Measurements from ENCODE around the gene NR2F1.

DNA sequence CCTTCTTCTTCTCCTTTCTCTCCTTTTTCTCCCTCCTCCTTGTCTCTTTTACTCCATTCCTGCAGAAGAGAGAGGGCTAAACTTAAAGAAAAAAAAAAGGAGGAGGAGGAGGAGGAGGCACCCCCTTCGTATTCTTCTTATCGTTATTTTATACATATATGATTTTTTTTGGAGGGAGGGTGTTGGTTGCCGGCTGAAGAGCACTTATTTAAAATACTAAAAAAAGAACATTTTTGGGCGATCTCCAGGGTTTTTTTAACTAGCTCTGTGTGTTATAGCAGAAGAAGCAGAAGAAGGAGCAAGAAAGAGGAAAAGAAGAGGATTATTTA is 381 bp downstream of the NR2F1 start:
- TF ChIP-seq EZH2phosphoT487 (IDR thresholded peaks at IDR 0.05; ENCODE audit: low read depth, severe bottlenecking, unreplicated experiment) (no peak), EZH2 (IDR thresholded peaks at IDR 0.05; ENCODE audit: borderline replicate concordance) (peak; percentile 17)
- TF ChIP-seq, protein P1, sequence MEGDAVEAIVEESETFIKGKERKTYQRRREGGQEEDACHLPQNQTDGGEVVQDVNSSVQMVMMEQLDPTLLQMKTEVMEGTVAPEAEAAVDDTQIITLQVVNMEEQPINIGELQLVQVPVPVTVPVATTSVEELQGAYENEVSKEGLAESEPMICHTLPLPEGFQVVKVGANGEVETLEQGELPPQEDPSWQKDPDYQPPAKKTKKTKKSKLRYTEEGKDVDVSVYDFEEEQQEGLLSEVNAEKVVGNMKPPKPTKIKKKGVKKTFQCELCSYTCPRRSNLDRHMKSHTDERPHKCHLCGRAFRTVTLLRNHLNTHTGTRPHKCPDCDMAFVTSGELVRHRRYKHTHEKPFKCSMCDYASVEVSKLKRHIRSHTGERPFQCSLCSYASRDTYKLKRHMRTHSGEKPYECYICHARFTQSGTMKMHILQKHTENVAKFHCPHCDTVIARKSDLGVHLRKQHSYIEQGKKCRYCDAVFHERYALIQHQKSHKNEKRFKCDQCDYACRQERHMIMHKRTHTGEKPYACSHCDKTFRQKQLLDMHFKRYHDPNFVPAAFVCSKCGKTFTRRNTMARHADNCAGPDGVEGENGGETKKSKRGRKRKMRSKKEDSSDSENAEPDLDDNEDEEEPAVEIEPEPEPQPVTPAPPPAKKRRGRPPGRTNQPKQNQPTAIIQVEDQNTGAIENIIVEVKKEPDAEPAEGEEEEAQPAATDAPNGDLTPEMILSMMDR (IDR thresholded peaks at IDR 0.05; ENCODE audit: poor library complexity) = no peak
